ENCODE data around the gene UBASH3A. TPM values are rescaled to one million over a fixed set of nuclear protein-coding genes. Genes with fewer than 3 reads are reported as not detected.

Gene UBASH3A
- total and polyA plus RNA-seq, 7 donors: 0.06 to 0.21 TPM; not detected in 5

GRCh38 chr21:42461881-42462877, 58.5 kb downstream of the UBASH3A start:
- WGBS, 3 donors: 86 to 87% (median 87%) methylated on average over 10 of the region's 10 CpGs
- Histone ChIP-seq H3K9me3 (no peaks in the 10 kb centered on the region), H3K4me3 (no peak overlapping the region), H3K36me3 (ENCODE audit: insufficient read depth in 1 of 2, low read depth in 1 of 2) (no peaks in the 10 kb centered on the region), H3K4me1 (peaks cover 3% of the 10 kb centered on the region), H3K27ac (no peak overlapping the region), H3K27me3 (ENCODE audit: insufficient read depth in 3 of 3, low read length in 2 of 3) (no peaks in the 10 kb centered on the region)
- TF ChIP-seq, protein P1, sequence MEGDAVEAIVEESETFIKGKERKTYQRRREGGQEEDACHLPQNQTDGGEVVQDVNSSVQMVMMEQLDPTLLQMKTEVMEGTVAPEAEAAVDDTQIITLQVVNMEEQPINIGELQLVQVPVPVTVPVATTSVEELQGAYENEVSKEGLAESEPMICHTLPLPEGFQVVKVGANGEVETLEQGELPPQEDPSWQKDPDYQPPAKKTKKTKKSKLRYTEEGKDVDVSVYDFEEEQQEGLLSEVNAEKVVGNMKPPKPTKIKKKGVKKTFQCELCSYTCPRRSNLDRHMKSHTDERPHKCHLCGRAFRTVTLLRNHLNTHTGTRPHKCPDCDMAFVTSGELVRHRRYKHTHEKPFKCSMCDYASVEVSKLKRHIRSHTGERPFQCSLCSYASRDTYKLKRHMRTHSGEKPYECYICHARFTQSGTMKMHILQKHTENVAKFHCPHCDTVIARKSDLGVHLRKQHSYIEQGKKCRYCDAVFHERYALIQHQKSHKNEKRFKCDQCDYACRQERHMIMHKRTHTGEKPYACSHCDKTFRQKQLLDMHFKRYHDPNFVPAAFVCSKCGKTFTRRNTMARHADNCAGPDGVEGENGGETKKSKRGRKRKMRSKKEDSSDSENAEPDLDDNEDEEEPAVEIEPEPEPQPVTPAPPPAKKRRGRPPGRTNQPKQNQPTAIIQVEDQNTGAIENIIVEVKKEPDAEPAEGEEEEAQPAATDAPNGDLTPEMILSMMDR (IDR thresholded peaks at IDR 0.05): no peak
- no peak for DNase-seq
- intact Hi-C loops (cut with DNase I): no loop called here
- no peak for ATAC-seq

DNA sequence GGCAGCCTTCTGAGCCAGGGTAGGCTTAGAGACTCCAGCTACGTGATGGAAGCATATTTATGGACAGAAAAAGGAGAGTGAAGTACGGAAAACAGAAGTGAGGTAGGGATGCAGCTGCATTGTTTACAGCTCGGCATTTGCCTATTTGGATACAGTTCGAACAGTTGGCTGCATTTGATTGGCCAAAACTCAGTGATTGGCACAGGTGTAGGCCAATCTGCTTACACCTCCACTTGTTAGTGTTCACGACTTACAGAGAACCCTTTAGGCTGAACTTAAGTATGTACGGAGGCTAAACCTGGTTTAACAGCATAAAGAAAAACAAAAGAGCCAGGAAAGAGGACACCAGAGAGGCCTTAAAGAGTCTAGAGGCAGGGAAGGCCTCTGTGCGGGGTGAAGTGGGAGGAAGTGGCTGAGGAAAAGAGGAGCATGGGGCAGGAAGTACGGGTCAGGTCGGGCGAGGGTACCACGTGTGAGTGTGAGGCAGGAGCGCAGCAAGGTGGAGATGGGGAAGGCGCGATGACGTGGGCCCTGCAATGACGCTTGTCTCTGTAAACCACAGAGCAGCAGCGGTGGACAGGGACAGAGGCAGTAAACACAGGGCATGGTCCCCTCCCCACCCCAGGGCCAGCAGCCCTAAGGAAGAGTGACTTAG, 60.3 kb downstream of the UBASH3A start:
- H3K36me3 ChIP-seq (ENCODE audit: insufficient read depth in 1 of 2, low read depth in 1 of 2): no peaks in the 10 kb centered on the region
- TF ChIP-seq, protein P1 (IDR thresholded peaks at IDR 0.05): no peak
- H3K27me3 ChIP-seq (ENCODE audit: insufficient read depth in 3 of 3, low read length in 2 of 3): no peaks in the 10 kb centered on the region
- intact Hi-C loops (cut with DNase I): no loop called here
- ATAC-seq (peak in 2 of 4 donors; percentile 43), DNase-seq (peak in 1 of 2 donors; percentile 51)
- H3K4me1 ChIP-seq: peaks cover 3% of the 10 kb centered on the region
- H3K4me3 ChIP-seq: no peak overlapping the region
- 69 to 79% (median 78%) methylated on average over 17 of the region's 17 CpGs for WGBS, 3 donors
- H3K27ac ChIP-seq: no peak overlapping the region
- no peaks in the 10 kb centered on the region for H3K9me3 ChIP-seq

- Histone ChIP-seq H3K27me3 (ENCODE audit: insufficient read depth in 3 of 3, low read length in 2 of 3) (no peaks in the 10 kb centered on the region), H3K9me3 (no peaks in the 10 kb centered on the region), H3K27ac (no peak overlapping the region), H3K36me3 (ENCODE audit: insufficient read depth in 1 of 2, low read depth in 1 of 2) (no peaks in the 10 kb centered on the region), H3K4me3 (no peak overlapping the region), H3K4me1 (peaks cover 3% of the 10 kb centered on the region)
- ATAC-seq: no peak
- TF ChIP-seq, protein P1 (IDR thresholded peaks at IDR 0.05): no peak
- DNase-seq: no peak
- WGBS, 3 donors: 55 to 59% (median 56%) methylated on average over 8 of the region's 8 CpGs
- intact Hi-C loops (cut with DNase I): loop anchor here in 1 of 2 donors (5.0 kb wide), 1 partner anchor 47 kb away; the partner anchor contains the start of gene SLC37A1
Measured at GRCh38 chr21:42465008-42465802, 61.5 kb downstream of the UBASH3A start.

GRCh38 chr21:42465803-42466127, 62.1 kb downstream of the UBASH3A start:
- Histone ChIP-seq H3K4me3 (no peak overlapping the region), H3K9me3 (no peaks in the 10 kb centered on the region), H3K27me3 (ENCODE audit: insufficient read depth in 3 of 3, low read length in 2 of 3) (no peaks in the 10 kb centered on the region), H3K27ac (no peak overlapping the region), H3K4me1 (peaks cover 3% of the 10 kb centered on the region), H3K36me3 (ENCODE audit: insufficient read depth in 1 of 2, low read depth in 1 of 2) (no peaks in the 10 kb centered on the region)
- intact Hi-C loops (cut with DNase I): loop anchor here in 1 of 2 donors (5.0 kb wide), 1 partner anchor 47 kb away; the partner anchor contains the start of gene SLC37A1
- DNase-seq: no peak
- WGBS, 3 donors: 89 to 97% (median 93%) methylated on average over 3 of the region's 3 CpGs
- no peak for ATAC-seq
- TF ChIP-seq, protein P1 (IDR thresholded peaks at IDR 0.05): no peak
